ENCODE measurements around the gene SLC9A4. TPM values are rescaled to one million over a fixed set of nuclear protein-coding genes. Genes with fewer than 3 reads are reported as not detected.

SLC9A4 gene
- total RNA-seq, 1 experiment from 2014 or later: 0.07 TPM

DNA sequence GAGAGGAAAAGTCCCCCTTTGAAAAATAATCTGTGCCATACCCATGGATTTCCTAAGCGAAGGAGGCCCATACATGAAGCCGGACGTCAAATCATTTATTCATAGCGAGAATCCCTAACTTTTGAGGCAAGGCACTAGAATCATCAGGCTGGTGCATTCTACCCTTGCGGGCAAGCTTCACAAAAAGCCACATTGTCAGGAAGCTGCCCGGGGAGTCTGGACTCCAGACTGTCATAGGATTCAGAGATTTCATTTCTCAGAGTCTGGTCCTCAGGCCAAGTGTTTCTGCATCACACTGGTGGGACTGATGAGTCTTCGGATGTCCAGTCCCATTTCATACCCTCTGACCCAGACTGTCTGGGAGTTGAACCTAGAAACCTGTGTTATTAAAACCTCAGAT, 8.9 kb downstream of the SLC9A4 start:
- H3K36me3 ChIP-seq (ENCODE audit: control insufficient read depth in 1 of 2, insufficient read depth in 2 of 2, low read length in 2 of 2): no peaks in the 10 kb centered on the region
- POLR2A ChIA-PET: no interaction called here
- H3K27ac ChIP-seq (ENCODE audit: low read depth, low read length): no peak overlapping the region
- no peaks in the 10 kb centered on the region for H3K4me1 ChIP-seq (ENCODE audit: control insufficient read depth in 1 of 2, insufficient read depth in 2 of 2, low read length in 2 of 2)
- RAD21 ChIA-PET (ENCODE audit: low non-redundant PET in 1 of 2, low total read pairs in 2 of 2, uncharacterized antibody in 2 of 2, unreplicated experiment in 2 of 2): no interaction called here
- H3K79me2 ChIP-seq (ENCODE audit: insufficient read depth, low read length): no peaks in the 10 kb centered on the region
- no peaks in the 10 kb centered on the region for H3K9me3 ChIP-seq (ENCODE audit: control insufficient read depth in 1 of 2, insufficient read depth in 1 of 2, low read depth in 1 of 2, low read length in 2 of 2)
- H3K9me2 ChIP-seq (ENCODE audit: insufficient read depth): no peaks in the 10 kb centered on the region
- H2AFZ ChIP-seq (ENCODE audit: low read depth, low read length, poor library complexity, severe bottlenecking): no peak overlapping the region
- no peaks in the 10 kb centered on the region for H4K20me1 ChIP-seq (ENCODE audit: insufficient read depth)
- ATAC-seq (no peak), DNase-seq (ENCODE audit: low read depth, low spot score) (no peak)
- intact Hi-C loops (cut with micrococcal nuclease): no loop called here
- no peak overlapping the region for H3K4me2 ChIP-seq (ENCODE audit: low read length)
- no TSS peak for BruUV-seq (replicated peaks)
- H3K4me3 ChIP-seq (replicated peaks in 1 of 2; ENCODE audit: low read depth in 1 of 2, low read length in 2 of 2): no peak overlapping the region
- no peak overlapping the region for H3K9ac ChIP-seq (ENCODE audit: low read length)
- CTCF ChIA-PET: no interaction called here
- peaks cover 8% of the 10 kb centered on the region; the same call in 1 of the 2 replicates for H3K27me3 ChIP-seq (ENCODE audit: insufficient read depth, low read length)
- TF ChIP-seq, protein P1, sequence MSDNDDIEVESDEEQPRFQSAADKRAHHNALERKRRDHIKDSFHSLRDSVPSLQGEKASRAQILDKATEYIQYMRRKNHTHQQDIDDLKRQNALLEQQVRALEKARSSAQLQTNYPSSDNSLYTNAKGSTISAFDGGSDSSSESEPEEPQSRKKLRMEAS (IDR thresholded peaks at IDR 0.05): no peak
- no peak for TF ChIP-seq SRF (IDR thresholded peaks at IDR 0.05; ENCODE audit: low read depth)
- TF ChIP-seq ZNF274 (IDR thresholded peaks at IDR 0.05; ENCODE audit: low read depth, low read length): no peak
- no peak for TF ChIP-seq CEBPB (IDR thresholded peaks at IDR 0.05; ENCODE audit: low read depth)
- no peak for TF ChIP-seq TCF7L2 (IDR thresholded peaks at IDR 0.05; ENCODE audit: borderline replicate concordance, extremely low read depth, insufficient read depth, insufficient read length)
- TF ChIP-seq YY1 (IDR thresholded peaks at IDR 0.05; ENCODE audit: extremely low read depth, insufficient replicate concordance, low read depth, low read length): no peak
- TF ChIP-seq CBX3 (IDR thresholded peaks at IDR 0.05; ENCODE audit: low read depth): no peak
- TF ChIP-seq, protein P2, sequence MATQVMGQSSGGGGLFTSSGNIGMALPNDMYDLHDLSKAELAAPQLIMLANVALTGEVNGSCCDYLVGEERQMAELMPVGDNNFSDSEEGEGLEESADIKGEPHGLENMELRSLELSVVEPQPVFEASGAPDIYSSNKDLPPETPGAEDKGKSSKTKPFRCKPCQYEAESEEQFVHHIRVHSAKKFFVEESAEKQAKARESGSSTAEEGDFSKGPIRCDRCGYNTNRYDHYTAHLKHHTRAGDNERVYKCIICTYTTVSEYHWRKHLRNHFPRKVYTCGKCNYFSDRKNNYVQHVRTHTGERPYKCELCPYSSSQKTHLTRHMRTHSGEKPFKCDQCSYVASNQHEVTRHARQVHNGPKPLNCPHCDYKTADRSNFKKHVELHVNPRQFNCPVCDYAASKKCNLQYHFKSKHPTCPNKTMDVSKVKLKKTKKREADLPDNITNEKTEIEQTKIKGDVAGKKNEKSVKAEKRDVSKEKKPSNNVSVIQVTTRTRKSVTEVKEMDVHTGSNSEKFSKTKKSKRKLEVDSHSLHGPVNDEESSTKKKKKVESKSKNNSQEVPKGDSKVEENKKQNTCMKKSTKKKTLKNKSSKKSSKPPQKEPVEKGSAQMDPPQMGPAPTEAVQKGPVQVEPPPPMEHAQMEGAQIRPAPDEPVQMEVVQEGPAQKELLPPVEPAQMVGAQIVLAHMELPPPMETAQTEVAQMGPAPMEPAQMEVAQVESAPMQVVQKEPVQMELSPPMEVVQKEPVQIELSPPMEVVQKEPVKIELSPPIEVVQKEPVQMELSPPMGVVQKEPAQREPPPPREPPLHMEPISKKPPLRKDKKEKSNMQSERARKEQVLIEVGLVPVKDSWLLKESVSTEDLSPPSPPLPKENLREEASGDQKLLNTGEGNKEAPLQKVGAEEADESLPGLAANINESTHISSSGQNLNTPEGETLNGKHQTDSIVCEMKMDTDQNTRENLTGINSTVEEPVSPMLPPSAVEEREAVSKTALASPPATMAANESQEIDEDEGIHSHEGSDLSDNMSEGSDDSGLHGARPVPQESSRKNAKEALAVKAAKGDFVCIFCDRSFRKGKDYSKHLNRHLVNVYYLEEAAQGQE (IDR thresholded peaks at IDR 0.05; ENCODE audit: low read depth): no peak
